ENCODE results near the gene NHLRC1.

Gene NHLRC1

DNA sequence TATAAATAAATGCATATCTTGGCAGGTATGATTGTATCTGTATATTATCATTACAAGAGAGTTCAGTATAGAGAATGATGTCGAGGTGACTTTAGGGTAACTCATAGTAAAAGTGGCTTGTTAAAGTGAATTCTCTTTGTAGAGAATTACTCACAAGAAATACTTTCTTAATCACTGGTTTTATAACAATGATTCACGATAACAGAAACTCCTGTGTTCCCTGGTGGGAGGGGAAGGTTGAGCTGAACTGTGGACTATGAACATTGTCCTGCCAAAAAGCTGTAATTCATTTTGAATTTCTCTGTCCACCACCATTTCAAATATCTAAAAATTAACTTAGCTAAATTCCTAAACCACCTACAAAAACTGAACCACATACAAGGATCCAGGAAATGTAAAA, 24.7 kb upstream of the NHLRC1 start:
- Histone ChIP-seq H3K36me3 (peaks cover 0 to 77% (median 13%) of the 10 kb centered on the region in 11 experiments; a peak in 17 of 22 replicates), H3K9me3 (replicated peaks in 1 of 11) (no peaks in the 10 kb centered on the region), H3K4me2 (no peak overlapping the region), H3K27ac (no peak overlapping the region), H3K4me3 (no peak overlapping the region), H3K4me1 (peaks cover 0 to 27% (median 0%) of the 10 kb centered on the region in 10 experiments; a peak in 7 of 20 replicates), H4K20me1 (no peaks in the 10 kb centered on the region), H3K27me3 (no peaks in the 10 kb centered on the region), H3K9ac (no peak overlapping the region)
- TF ChIP-seq Cebpa-rat (IDR thresholded peaks at IDR 0.05), result no peak

DNA sequence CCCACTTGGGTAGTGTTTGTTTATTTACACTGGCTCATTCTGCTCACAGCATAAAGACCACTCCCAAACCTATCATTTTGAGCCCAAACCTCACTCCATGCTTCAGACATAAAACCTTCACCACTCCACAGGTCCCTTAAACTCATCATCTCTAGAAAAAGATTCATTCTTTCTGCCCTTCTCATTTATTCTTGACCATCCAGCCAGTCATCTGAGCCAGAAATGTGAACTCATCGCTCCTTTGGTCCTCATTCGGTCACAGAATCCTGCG, 20.0 kb upstream of the NHLRC1 start:
- Histone ChIP-seq H3K27ac (no peak overlapping the region), H3K4me3 (no peak overlapping the region), H3K9ac (no peak overlapping the region), H4K20me1 (no peaks in the 10 kb centered on the region), H3K4me1 (no peaks in the 10 kb centered on the region), H3K4me2 (no peak overlapping the region), H3K36me3 (peaks cover 4 to 99% (median 26%) of the 10 kb centered on the region in 11 experiments; a peak in 20 of 22 replicates), H3K9me3 (replicated peaks in 1 of 11) (no peaks in the 10 kb centered on the region), H3K27me3 (no peaks in the 10 kb centered on the region)
- no peak for TF ChIP-seq Cebpa-rat (IDR thresholded peaks at IDR 0.05)

DNA sequence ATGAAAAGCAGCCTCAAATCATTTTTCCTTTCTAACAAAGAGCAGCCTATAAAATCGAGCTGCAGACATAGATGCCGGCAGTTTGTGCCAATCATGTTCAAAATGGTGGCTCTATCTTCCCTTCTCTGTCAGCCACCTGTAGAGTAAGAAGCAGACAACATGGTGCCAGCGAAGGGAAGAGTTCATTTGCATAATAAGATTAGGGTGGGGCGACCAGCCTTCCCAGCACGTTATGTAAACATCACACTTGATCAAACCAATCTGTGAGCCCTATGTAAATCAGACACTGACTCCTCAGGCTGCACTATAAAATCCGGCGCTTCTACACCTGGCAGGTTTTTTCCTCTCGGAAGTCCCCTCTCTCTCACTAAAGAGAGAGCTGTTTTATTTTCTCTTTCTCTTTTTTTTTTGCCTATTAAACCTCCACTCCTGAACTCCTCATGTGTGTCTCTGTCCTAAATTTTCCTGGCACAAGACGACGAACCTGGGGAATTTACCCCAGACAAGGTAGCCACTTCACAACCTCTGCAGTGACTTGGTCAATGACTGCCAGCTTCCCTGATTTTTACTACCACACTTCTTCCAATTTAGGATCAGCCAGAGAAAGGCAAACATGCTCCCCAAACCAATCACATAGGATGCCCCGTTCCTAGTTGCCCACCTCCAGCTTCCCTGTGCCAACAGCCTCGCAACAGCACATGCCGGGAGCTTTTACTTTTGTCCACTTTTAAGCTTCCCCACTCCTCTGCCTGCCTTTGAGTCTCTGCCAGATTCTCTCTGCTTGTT, 19.5 kb upstream of the NHLRC1 start:
- Histone ChIP-seq H3K27me3 (no peaks in the 10 kb centered on the region), H3K9me3 (replicated peaks in 1 of 11) (no peaks in the 10 kb centered on the region), H3K4me3 (no peak overlapping the region), H3K36me3 (peaks cover 4 to 99% (median 26%) of the 10 kb centered on the region in 11 experiments; a peak in 20 of 22 replicates), H3K27ac (no peak overlapping the region), H3K4me2 (no peak overlapping the region), H4K20me1 (no peaks in the 10 kb centered on the region), H3K9ac (no peak overlapping the region), H3K4me1 (no peaks in the 10 kb centered on the region)
- TF ChIP-seq Cebpa-rat (IDR thresholded peaks at IDR 0.05), result no peak

DNA sequence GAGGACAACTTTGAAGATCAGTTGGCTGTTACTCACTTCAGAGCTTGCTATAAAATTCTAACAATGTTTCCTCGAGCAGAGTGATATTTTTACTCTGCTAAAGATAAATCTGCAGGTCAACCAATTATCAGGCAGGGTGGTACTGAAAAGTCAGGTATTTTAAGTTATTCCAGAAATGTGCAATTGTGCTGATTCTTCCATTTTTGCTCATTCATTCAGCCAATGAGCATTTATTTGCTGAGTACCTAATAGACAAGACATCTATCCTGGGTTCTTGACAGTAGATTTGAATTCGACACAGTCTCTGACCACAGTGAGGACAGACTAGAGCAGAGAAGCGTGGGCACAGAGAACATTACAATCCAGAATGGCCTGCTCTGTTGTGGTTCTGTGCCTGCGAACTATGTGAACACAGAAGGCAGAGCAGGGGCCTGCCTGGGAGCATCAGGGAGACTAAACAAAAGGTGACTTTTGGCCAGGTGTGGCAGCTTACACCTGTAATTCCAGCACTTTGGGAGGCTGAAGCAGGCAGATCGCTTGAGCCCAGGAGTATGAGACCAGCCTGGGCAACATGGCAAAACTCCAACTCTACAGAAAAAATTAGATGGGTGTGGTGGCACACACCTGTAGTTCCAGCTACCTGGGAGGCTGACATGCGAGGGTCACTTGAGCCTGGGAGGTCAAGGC, 17.6 kb upstream of the NHLRC1 start:
- H3K9me3 ChIP-seq (replicated peaks in 1 of 11), result no peaks in the 10 kb centered on the region
- no peaks in the 10 kb centered on the region for H3K27me3 ChIP-seq
- no peak overlapping the region for H3K4me2 ChIP-seq
- H3K36me3 ChIP-seq, result peaks cover 4 to 99% (median 26%) of the 10 kb centered on the region in 11 experiments; a peak in 19 of 22 replicates
- no peaks in the 10 kb centered on the region for H3K4me1 ChIP-seq
- no peak overlapping the region for H3K9ac ChIP-seq
- no peak overlapping the region for H3K4me3 ChIP-seq
- no peak for TF ChIP-seq Cebpa-rat (IDR thresholded peaks at IDR 0.05)
- no peaks in the 10 kb centered on the region for H4K20me1 ChIP-seq
- no peak overlapping the region for H3K27ac ChIP-seq

DNA sequence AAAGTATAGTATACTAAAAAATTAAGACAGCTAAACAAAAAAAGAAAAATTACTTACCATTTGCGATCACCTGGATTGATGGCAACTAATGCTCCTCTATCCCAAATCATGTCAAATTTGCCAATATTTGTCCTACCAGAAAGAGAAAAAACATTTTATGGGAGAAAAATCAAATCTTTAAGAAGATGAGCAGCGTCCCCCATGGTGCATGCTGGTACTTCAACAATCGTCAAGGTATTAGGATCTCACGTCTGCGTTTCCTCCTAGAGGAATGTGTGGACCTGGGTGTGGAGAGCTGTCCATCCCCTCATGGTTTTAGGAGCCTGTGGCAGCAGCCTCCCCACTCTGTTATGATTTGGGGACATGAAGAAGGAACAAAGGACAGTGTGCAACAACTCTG, 16.4 kb upstream of the NHLRC1 start:
- H3K4me2 ChIP-seq, result no peak overlapping the region
- TF ChIP-seq Cebpa-rat (IDR thresholded peaks at IDR 0.05), result no peak
- H3K36me3 ChIP-seq, result peaks cover 4 to 99% (median 26%) of the 10 kb centered on the region in 11 experiments; a peak in 19 of 22 replicates
- no peak overlapping the region for H3K27ac ChIP-seq
- H3K4me1 ChIP-seq, result no peaks in the 10 kb centered on the region
- H3K4me3 ChIP-seq, result no peak overlapping the region
- H3K9ac ChIP-seq, result no peak overlapping the region
- H4K20me1 ChIP-seq, result no peaks in the 10 kb centered on the region
- no peaks in the 10 kb centered on the region for H3K27me3 ChIP-seq
- H3K9me3 ChIP-seq (replicated peaks in 1 of 11), result no peaks in the 10 kb centered on the region

DNA sequence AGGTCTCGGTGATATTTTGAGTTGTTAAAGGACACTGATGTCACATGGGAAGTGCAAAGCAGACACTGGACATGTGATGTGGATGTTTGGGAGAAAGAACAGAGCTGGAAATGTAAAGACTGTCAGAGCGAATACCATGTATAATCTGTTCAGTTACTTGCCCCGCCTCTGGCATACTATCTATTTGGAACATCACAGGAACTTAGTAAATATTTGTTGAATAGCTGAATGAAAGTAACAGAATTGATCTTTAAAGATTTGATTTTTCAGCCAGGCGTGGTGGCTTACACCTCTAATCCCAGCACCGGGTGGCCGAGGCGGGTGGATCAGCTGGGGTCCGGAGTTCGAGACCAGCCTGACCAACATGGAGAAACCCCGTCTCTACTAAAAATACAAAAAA, 13.8 kb upstream of the NHLRC1 start:
- H4K20me1 ChIP-seq, result no peaks in the 10 kb centered on the region
- H3K9me3 ChIP-seq (replicated peaks in 1 of 11), result no peaks in the 10 kb centered on the region
- H3K4me1 ChIP-seq, result no peaks in the 10 kb centered on the region
- no peak overlapping the region for H3K4me2 ChIP-seq
- TF ChIP-seq Cebpa-rat (IDR thresholded peaks at IDR 0.05), result no peak
- H3K4me3 ChIP-seq, result no peak overlapping the region
- no peak overlapping the region for H3K9ac ChIP-seq
- H3K36me3 ChIP-seq, result peaks cover 0 to 100% (median 17%) of the 10 kb centered on the region in 11 experiments; a peak in 15 of 22 replicates
- H3K27me3 ChIP-seq, result no peaks in the 10 kb centered on the region
- no peak overlapping the region for H3K27ac ChIP-seq

DNA sequence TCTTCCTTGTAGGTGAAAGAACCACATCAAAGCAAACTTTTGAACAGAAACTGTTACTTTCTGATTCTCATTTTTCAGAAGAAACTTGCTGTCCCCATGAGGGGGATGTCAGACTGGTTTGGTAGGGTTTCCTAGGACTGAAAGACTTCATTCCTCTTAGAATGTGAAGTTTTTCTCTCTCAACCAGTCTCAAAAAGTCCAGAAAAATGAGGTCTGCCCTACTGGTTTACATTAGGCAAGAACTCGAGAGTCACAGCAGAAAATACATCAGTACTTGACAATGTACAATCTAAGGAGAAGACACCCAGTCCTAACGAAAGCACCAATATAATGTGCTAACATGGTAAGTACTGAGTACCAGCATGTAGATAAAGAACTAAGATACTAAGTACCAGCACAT, 12.7 kb upstream of the NHLRC1 start:
- Histone ChIP-seq H3K27me3 (no peaks in the 10 kb centered on the region), H3K4me3 (no peak overlapping the region), H3K9me3 (replicated peaks in 1 of 11) (no peaks in the 10 kb centered on the region), H3K4me2 (no peak overlapping the region), H3K9ac (no peak overlapping the region), H3K4me1 (no peaks in the 10 kb centered on the region), H4K20me1 (no peaks in the 10 kb centered on the region), H3K36me3 (peaks cover 0 to 100% (median 17%) of the 10 kb centered on the region in 11 experiments; a peak in 14 of 22 replicates), H3K27ac (no peak overlapping the region)
- no peak for TF ChIP-seq Cebpa-rat (IDR thresholded peaks at IDR 0.05)

DNA sequence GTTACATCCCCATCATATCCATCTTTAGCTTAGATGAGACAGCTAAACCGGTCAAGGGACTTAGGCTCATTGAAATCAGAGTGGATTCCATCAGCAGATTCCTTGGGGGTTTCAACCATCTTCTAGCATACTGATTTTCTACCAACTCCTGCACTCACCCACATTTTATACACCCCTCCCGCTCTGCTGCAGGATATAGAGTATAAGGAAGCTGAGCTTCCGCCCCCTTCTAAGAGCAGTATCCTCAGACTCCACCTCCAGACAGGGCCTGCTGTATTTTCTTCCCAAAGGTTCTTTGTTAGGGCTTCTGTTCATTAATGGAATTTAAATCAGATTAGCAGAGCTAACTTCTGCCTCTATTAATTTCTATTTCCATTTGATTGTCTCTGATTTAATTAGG, 9.9 kb upstream of the NHLRC1 start:
- no peak overlapping the region for H3K27ac ChIP-seq
- H3K36me3 ChIP-seq, result peaks cover 0 to 96% (median 7%) of the 10 kb centered on the region in 11 experiments; a peak in 10 of 22 replicates
- no peak overlapping the region for H3K4me2 ChIP-seq
- no peaks in the 10 kb centered on the region for H3K27me3 ChIP-seq
- no peak overlapping the region for H3K9ac ChIP-seq
- H3K9me3 ChIP-seq (replicated peaks in 1 of 11), result no peaks in the 10 kb centered on the region
- no peak overlapping the region for H3K4me3 ChIP-seq
- no peaks in the 10 kb centered on the region for H4K20me1 ChIP-seq
- no peak for TF ChIP-seq Cebpa-rat (IDR thresholded peaks at IDR 0.05)
- no peaks in the 10 kb centered on the region for H3K4me1 ChIP-seq

DNA sequence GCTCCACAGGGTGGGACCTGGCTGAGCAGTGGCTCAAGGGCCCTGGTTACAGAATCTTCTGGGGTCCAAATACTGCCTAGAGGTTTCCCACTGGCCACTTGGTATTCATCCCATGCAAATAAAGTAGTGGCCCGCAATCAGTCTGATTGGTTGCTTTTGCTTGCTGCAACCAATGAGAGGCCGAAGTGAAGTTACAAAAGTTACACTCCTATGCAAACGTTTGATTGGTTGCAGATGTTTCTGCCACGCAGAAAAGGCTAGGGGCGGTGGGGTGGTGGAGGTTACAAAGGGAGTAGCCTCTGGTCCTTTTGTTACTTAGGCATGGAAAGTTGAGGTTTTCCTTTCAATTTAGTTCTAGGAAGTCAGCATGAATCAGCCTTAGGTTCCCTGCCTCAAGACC, 3.6 kb upstream of the NHLRC1 start:
- no peak for TF ChIP-seq Cebpa-rat (IDR thresholded peaks at IDR 0.05)
- Histone ChIP-seq H3K27me3 (no peaks in the 10 kb centered on the region), H3K27ac (no peak overlapping the region), H3K4me1 (no peaks in the 10 kb centered on the region), H3K9ac (no peak overlapping the region), H3K36me3 (peaks cover 0 to 34% (median 0%) of the 10 kb centered on the region in 11 experiments; a peak in 8 of 22 replicates), H3K4me3 (no peak overlapping the region), H3K9me3 (replicated peaks in 1 of 11) (peaks cover 8 to 16% (median 13%) of the 10 kb centered on the region in 11 experiments; a peak in 21 of 22 replicates), H3K4me2 (no peak overlapping the region), H4K20me1 (no peaks in the 10 kb centered on the region)

Measured in BLaER1 treated with 17β-estradiol and CSF1 and Interleukin-3, amounts not matched to agents 10 nM and 100 nM (cell line).